22Rv1 (cell line): Measurements from ENCODE around the gene AGAP1.

ENCODE experiments used
- H3K27ac ChIP-seq: fragments of 450-650 bp; 2 replicates; pipeline ENCODE4 v1.5.1; 2017
- ZFX ChIP-seq: fragments of 450-650 bp; IDR thresholded peaks from 2 replicates; pipeline ENCODE4 v1.6.1; 2017; ENCODE audit warnings: antibody characterized with exemption, borderline replicate concordance
- TF ChIP-seq, protein P1 (sequence below): fragments of 450-650 bp; IDR thresholded peaks from 2 replicates; pipeline ENCODE4 v1.5.1; 2017; ENCODE audit warnings: mild to moderate bottlenecking

Gene AGAP1

GRCh38 chr2:235734688-235735231 is 240.9 kb downstream of the AGAP1 start:
- TF ChIP-seq, protein P1, sequence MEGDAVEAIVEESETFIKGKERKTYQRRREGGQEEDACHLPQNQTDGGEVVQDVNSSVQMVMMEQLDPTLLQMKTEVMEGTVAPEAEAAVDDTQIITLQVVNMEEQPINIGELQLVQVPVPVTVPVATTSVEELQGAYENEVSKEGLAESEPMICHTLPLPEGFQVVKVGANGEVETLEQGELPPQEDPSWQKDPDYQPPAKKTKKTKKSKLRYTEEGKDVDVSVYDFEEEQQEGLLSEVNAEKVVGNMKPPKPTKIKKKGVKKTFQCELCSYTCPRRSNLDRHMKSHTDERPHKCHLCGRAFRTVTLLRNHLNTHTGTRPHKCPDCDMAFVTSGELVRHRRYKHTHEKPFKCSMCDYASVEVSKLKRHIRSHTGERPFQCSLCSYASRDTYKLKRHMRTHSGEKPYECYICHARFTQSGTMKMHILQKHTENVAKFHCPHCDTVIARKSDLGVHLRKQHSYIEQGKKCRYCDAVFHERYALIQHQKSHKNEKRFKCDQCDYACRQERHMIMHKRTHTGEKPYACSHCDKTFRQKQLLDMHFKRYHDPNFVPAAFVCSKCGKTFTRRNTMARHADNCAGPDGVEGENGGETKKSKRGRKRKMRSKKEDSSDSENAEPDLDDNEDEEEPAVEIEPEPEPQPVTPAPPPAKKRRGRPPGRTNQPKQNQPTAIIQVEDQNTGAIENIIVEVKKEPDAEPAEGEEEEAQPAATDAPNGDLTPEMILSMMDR, result no peak
- no peak for TF ChIP-seq ZFX
- no peak overlapping the region for H3K27ac ChIP-seq

DNA sequence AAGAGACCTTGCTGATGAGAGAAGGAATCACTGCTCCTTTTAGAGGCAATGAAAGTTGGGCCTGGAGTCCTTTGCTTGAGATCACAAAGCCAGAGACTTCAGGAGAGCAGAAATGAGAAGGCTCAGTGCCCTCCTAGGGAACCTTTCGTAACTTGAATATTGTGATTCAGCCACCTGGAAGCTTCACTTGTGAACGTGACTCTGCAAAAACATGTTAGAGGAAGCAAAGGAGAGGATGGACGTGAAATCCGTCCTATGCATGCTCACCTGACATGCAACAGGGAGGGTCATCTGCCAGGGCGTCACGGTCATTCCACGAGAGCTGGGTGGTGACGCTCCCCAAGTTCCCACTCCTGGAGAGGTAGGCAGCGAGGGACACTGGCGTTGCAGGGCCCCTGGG is 243.6 kb downstream of the AGAP1 start:
- no peak overlapping the region for H3K27ac ChIP-seq
- TF ChIP-seq, protein P1, result no peak
- TF ChIP-seq ZFX, result no peak

- no peak for TF ChIP-seq ZFX
- TF ChIP-seq, protein P1, result no peak
- H3K27ac ChIP-seq, result no peak overlapping the region
Measured at GRCh38 chr2:235737840-235738239, 244.0 kb downstream of the AGAP1 start.

DNA sequence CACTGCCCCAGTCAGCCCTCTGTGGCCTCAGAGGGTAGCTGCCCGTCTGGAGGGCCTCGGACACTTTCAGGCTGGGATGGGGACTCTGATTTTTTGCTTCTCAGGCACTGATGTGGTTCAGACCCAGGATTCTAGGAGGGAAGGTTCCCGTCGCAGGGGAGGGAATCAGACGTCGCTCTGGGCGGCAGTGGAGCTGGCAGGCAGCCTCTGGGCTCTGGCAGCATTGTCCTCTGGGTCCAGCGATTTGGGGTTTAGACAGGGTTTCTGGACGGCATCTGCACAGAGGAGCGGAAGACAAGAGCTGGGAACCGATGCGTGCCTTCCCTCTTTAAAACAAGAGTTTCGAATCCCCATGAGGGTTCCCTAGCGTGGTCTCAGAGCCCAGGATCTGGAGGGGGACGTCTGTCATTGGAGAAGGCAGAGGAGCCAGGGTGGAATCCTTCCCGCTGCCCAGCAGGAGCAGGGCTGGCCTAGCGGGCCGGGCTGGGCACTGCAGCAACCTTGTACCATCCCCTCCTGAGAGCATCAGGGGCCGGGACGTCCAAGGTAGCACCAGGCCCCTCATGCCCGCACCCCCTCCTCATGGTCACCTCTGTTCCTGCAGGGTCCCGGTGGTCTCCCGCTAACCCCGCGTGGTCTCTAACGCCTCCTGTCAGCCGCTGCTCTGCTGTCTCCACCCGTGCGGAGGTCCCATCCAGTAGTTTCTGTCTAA is 246.0 kb downstream of the AGAP1 start:
- no peak overlapping the region for H3K27ac ChIP-seq
- TF ChIP-seq, protein P1, result no peak
- TF ChIP-seq ZFX, result no peak

DNA sequence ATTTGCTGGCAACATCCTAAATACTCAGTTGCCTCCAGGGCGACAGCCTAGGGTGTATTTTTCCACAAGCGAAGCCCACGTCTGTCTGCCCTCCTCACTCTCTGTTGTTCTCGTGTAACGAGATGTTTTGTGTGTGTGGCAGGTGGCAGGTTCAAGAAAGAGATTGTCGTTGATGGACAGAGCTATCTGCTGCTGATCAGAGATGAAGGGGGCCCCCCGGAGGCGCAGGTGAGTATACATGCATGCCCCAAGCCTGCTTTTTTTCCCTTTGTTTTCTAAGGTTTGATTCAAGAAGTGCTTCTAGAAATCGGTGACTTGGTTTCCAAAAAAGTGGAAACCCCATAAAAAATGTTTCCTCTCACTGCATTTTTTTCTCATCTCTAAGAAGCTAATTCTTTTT is 247.0 kb downstream of the AGAP1 start:
- no peak overlapping the region for H3K27ac ChIP-seq
- no peak for TF ChIP-seq ZFX
- TF ChIP-seq, protein P1, result peak; percentile 46

GRCh38 chr2:235744161-235744560 is 250.3 kb downstream of the AGAP1 start:
- no peak overlapping the region for H3K27ac ChIP-seq
- no peak for TF ChIP-seq ZFX
- TF ChIP-seq, protein P1, result no peak

DNA sequence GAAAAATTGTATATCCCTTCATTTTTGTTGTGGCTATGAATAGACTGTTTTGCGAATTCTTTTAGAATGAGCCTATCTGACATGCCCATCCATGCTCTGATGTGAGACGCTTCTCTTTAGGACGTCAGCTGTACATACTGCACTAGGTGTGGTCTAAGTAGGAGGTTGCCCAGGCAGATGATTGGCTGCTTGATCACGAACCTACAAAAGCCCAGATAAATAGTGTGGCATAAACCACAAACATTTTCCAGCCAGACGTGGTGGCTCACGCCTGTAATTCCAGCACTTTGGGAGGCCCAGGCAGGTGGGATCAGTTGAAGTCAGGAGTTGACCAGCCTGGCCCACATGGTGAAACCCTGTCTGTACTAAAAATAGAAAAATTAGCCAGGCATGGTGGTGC is 251.8 kb downstream of the AGAP1 start:
- TF ChIP-seq, protein P1, result no peak
- TF ChIP-seq ZFX, result no peak
- no peak overlapping the region for H3K27ac ChIP-seq
